AG08395 (cell line): Measurements from ENCODE around the gene TCERG1L.
"Not testable (repeated sequence)": the region's sequence is repeated elsewhere in the genome, so short reads cannot be mapped to it uniquely, and the experiment has no call there.

Source experiments
- DNase-seq: peaks from one replicate; pipeline ENCODE4 v3.0.0; 2012; ENCODE audit warnings: mixed read lengths, low spot score

Gene TCERG1L

DNA sequence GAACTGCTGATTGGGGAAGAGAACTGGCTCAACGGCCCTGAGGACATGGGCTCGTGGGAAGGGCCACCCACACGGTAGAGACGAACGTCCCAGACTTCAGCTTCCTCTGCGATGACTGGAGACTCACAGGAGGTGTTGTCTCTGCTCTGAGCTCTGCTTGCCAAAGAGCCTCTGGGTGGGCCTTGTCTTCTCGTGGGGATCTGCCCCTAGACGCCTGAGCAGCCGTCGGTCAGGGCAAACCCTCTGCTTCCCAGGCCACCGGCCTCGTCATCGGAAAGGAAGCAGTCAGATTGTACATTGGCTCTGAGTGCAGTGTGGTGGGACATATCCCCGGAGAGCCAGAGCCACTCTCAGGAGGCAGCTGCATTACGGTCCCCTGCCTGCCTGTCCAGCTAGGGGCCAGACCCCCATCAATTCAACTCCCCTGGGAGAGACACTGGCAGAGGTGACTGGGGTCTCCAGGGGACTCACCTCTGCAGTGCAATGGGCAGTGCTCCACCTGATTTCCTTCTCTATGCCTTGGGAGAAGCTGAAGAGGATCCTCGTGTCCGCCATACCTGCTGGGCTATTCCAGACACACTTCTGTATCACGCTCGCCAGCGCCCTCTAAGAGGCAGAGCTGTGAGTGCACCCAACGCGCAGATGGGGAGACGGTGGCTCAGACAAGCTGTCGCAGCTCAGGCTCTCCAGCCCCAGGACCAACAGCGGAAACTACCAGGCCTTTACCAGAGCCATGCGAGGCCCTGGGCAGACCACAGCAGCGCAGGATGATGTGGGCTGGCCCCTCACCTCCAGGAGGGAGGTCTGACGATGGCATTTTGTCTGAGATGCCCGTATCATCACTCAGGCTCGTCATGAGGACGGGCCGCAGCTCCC is 227.4 kb downstream of the TCERG1L start:
- DNase-seq = no peak

DNA sequence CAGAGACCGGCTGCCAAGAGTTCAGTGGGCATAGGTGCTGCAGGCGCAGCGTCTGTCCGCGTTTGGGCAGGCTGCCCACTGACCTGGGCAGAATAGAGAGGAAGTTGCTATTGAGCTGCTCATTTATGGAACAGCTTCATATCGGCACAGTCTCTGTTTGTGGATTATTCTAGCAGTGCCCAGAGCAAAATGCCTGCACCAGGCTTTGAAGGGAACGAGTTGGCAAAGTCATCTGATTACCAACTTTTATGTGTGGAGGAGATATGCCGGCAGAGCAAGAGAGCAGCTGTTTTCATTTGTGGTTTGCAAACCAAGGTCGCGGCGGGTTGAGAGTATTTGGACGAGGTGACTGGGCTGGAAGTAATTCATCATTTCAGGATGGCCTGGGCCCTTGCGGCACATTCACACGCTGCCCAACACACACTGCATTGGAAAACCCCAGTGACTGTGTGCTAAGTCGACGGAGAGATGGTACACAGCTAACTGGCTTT is 228.5 kb downstream of the TCERG1L start:
- no peak for DNase-seq

DNA sequence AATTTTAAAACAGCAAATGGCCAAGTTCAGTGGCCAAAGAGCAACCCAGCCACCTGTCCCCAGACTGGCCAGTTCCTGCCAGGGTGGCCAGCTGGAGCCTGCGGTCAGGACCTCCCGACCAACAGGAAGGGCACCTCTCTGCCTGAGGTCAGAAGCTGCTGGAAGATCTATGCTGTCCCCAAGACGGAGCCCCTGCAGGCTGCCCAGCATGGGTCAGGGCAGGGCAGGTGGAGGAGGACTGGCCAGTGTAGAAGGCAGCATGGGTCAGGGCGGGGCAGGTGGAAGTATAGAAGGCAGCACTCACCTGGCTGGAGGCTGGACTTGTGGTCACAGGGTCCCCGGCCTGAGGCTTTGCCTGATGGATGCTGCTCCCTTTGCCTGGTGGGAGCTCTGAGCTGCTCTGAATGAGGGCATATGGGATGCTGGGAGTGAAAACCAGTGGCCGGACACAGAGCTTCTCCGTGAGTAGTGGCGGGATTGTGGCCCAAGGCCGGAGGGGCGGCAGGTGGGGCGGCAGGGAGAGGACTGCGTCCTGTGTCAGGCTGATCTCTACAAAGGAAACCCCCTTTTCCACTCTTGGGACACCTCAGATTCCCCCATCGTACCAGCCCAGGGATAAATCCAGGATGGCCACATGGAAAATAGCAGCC is 229.2 kb downstream of the TCERG1L start:
- DNase-seq = no peak

DNA sequence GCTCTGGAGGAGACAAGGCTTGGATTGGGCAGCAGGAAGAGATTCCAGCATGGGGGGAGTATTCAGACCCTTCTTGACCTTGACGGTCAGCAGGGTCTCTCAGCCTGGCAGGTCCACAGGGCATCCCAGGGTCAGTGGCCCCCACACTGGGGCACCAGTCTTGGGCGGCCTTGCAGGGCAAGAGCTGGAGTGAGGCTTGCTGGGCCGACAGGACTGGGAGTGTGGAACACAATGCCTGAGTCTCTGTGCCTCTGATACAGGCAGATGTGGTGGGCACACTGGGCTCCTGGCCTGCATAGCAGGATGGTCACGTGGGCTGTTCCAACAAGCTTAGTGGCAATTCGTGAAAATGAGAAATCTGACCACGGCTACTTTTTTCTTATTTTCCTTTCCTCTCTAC is 229.7 kb downstream of the TCERG1L start:
- DNase-seq = no peak

DNA sequence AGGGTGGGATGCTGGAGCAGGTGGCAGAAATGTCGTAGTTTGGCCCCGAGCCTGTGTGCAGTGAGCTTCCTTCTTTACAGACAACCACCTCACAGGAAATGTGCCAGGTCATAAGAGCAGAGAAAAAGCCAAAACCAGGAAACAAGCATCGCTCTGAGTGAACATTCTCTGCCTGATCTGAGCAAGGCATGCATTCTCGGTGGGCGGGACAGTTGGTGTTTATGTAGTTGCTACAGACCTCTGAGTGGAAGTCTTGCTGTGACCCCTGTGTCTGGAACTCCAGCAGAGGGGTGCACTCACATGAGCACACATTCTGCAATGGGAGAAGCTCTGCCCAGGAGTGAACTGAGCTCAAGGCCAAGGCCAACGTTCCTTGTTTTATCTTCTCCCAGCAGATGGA is 230.1 kb downstream of the TCERG1L start:
- no peak for DNase-seq

DNA sequence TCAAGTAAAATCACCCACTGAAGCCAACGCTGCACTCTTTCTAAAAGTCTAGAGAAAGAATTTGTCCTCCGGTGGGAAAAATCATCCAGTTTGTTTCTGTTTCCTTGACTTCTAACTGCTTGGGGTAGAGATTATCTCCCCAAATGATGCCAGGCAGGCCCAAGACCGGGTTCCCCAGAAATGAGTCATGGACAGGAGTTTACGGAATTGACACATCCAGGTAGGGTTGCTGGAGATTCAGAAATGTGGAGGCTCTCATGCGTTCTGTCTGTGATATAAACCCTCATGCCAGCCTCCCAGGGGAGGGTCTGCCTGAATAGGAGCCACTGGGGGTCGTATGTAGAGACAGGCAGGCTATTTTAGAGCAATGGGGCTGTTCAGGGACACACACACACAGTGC is 230.9 kb downstream of the TCERG1L start:
- DNase-seq = no peak

DNA sequence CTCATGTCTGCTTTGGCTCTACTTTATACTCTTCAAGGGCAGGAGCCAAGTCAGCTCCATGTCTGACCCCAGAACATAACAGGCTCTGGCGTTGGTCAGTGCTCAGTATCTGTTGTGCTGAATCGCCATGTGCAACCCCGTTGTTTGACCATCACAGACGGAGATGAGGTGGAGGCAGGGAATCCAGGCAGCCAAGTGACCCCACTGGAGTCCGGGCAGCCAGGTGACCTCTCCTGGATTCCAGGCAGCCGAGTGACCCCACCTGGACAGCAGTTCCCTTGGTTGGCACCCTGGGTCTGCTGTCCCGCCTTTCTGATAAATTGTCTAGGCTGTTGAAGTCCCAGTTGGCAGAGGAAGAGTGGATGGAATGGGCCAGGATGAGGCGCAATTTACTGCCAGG is 232.2 kb downstream of the TCERG1L start:
- no peak for DNase-seq

DNA sequence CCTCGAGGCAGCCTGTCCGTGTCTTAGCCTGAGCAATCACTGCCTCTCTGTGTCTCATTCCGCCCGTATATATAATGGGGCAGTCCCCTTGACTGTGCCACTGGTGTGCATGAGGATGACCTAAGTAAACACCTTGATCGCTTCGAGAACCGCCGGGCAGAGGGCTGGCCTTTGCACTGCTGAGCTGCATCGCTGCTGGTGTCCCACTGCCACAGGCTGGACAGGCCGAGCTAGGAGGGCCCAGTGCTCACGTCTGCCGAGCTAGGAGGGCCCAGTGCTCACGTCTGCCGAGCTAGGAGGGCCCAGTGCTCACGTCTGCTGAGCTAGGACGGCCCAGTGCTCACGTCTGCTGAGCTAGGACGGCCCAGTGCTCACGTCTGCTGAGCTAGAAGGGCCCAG is 232.6 kb downstream of the TCERG1L start:
- DNase-seq = not testable (repeated sequence)

DNA sequence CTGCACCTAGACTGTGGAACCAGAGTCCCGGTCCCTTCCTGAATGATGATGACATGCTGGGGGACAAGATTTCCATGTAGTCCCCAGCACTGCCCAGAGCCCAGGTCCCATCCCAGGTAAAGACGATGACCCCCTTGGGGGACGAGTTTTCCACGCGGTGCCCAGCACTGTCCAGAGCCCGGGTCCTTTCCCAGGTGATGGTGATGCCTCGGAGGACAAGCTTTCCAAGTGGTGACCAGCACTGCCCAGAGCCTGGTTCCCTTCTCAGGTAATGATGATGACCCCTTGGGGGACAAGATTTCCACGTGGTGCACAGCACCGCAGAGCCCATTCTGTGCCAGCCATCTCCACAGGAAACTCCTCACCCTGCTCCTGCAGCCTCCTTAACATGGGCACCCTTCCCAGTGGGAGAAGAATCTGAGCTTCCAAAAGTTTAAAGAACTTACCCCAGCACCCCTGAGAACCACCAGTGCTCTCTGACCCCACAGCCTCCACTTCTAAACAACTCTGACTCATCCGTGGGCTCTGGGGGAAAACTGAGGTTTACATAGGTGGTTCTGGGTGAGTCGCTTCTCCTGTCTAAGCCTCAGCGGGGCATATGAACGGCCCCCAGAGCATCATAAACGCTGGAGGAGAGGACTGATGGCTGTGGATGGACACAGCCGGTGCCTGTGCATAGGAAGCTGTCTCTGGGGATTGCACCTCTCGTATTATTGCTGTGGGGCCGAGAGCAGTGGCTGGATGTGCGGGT is 233.2 kb downstream of the TCERG1L start:
- no peak for DNase-seq

DNA sequence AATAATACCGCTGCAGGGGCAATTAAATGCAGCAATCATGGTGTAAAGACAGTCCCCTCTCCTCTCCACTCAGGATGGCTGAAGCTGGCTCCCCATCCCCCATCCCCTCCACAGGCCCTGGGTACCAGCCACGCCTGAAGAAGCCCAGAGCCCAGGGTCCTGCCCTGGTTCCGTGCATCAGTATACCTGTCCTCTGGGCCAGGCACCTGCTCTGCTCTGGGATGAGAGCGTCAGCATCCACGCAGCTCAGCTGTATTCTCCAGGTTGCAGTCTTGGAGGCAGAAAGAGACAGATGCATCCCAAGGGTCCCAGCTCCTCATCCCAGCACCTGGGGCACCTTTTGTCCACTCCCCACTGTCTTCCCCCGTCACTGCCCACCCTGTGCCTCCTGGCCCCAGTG is 233.8 kb downstream of the TCERG1L start:
- no peak for DNase-seq

DNA sequence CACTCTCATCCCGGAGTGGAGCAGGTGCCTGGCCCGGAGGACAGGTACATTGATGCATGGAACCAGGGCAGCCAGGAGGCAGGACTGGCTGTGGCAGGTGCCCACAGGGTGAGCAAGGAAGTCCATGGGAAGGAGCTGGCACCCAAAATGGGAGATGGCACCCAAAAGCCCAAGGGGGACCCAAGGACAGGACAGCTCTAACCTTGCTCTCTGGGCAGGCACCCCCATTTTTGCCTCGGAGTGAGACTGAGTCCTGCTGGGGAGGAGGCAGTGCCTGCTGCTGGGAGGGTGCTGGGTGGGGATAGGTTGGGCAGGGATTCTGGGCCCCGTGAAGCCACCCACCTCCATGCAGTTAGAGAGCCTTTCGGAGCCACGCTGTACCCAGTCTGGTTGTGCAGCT is 234.5 kb downstream of the TCERG1L start:
- DNase-seq = no peak

DNA sequence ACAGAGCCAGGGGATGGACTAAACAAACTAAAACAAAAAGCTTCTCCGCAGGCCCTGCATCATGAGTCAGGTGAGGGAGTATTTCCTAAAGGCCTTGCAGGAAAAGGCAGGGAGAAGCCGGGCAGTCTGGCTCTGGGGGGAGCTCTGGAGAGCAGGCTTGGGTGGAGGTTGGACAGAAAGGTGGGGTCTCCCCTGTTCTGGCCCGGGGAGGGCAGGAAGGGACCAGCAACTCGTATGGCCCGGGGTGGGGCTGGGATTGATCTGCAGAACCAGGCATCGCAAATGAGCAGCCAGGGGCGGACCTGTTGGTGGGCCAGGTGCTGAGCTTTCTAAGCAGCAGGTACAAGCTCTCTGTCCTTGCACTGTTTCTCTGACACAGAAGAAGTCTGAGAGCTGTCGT is 235.2 kb downstream of the TCERG1L start:
- no peak for DNase-seq

DNA sequence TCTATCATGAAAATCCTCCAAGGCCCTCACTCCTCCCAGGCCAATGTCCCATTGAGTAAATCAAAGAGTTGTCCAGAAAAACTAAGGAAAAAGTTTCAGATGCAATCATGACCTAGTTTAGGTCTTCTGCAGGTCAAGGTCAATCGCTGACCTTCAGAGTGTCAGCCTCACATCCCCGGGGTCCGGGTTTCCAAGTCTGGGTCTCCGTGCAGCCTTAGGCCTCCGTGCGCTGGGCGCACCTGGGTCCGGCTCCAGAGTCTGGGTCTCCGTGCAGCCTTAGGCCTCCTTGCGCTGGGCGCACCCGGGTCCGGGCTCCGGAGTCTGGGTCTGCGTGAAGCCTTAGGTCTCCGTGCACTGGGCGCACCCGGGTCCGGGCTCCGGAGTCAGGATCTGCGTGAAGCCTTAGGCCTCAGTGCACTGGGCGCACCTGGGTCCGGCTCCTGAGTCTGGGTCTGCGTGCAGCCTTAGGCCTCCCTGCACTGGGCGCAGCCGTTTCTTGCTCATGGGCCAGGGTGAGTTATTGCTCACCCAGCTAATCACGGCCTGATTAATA is 236.2 kb downstream of the TCERG1L start:
- no peak for DNase-seq

DNA sequence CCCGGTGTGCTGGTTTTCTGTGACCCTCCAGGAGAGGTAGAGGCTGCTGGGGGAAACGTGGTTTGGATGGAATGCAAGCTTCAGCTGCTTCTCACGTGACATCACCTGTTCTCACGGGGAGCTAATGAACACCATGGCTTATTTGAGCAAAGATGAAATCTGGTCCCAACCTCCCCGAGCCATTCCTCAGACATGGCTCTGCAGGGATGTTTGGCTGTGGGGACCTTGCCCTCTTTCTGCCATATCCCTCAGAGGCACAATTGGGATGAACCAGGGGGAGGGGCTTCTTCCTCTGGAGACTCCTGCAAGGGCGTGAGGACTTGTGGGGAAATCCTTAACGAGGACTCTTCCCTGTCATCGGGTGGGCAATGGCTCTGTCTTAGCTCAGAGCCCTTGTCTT is 236.8 kb downstream of the TCERG1L start:
- no peak for DNase-seq

DNA sequence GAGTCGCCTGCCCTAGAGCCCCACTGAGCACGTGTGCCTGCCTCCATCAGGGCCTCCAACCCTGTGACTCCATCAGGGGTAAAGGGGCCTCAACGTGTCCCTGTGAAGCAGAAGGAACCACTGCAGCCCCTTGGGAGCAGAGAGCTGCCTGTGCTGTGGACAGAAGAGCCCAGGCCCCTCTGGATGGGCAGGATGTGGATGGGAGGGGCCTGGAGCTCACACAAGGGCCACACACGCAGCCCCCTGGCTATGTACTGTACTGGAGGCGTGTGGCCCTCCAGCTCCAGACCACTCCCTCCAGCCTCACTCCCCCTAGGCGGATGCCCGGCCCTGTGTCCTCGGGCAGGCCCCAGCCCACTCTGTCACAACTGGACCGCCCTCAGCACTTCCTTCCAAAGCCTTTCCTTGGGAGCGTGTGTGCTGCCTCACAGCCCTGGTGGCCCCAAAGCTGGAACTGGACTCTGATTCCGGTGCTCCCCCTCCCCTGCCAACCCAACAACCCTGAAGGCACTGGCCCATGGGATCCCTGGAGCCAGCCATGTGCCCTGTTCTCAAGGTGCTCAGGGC is 238.0 kb downstream of the TCERG1L start:
- DNase-seq = no peak

DNA sequence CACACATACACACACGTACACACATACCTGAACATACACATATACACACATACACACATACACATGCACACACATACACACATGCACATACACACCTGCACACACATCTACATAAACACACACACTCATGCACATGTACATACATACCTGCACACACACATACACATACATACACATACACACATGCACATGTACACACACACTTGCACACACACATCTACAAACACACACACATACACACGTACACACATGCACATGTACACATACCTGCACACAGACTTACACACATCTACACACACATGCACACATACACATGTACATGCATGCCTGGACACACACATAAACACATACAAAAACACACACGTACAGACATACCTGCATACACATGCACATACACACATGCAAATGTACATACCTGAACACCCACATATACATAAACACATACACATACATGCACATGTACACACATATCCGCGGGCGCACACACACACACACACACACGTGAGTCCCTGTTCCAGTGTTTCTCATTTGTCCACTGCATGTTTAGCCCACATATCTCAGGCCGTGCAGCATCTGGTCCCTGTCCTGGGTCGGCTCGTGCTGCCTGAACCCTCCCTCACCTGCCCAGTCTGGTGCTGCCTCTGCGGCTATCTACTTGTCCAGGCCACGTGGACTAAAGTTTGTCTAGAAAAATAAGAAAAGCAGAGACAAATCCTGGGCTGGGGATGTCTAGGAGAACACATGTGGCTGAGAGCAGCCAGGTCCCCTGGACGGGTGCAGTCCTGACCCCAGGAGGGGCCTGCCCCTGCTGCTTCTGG is 238.7 kb downstream of the TCERG1L start:
- no peak for DNase-seq

DNA sequence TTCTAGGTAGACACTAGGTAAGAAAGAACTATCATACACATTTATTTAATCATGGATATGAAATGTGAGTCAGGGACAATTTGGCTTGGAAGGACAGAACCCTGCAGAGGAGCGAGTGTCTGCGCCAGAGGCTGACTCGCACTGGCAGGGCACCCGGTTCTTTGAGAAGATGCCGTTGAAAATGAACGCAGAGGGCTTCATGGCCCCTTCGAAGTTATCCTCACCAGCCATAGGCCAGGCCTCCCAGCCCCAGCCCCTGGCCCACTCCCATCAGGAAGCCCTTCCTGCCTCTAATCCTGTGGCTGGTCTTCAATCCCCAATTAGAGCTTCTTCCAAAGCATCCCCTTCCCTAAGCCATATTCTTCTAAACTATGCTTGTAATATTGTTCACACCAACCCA is 239.8 kb downstream of the TCERG1L start:
- no peak for DNase-seq

DNA sequence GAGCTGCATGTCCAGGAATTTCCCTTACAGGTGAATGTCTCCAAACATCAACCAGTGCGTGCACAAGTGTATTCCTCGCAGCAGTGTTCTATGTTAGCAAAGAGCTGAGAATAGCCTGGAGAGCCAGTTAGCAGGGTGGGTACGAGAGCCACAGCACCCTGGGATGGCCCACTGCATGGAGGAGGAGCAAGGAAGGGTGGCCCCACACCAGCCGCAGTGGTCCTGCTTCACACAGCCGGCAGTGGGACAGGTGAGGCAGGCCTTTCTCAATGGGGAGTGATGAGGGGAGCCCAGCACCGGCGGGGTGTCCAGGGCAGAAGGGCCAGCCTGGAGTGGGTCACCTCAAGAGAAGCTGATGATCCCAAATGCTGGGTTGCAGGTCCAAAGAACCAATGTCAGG is 240.7 kb downstream of the TCERG1L start:
- DNase-seq = no peak

DNA sequence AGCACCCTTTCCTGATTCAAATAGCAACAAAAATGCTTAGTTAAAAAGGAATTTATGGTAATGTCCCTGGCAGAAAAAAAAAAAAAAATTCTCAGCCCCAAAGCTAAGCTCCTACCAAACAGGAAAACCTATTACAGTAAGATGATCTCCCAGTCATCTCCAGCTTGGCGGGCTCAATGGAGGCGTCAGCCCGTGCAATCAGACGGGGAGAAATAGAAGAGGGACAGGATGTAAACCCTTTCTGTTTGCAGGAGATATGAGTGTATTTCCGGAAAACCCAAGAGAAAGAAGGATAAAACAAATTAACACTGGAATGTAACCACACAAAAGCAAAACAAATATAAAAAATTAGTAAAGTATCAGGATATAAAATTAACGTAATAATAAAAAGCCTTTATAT is 242.8 kb downstream of the TCERG1L start:
- DNase-seq = no peak

DNA sequence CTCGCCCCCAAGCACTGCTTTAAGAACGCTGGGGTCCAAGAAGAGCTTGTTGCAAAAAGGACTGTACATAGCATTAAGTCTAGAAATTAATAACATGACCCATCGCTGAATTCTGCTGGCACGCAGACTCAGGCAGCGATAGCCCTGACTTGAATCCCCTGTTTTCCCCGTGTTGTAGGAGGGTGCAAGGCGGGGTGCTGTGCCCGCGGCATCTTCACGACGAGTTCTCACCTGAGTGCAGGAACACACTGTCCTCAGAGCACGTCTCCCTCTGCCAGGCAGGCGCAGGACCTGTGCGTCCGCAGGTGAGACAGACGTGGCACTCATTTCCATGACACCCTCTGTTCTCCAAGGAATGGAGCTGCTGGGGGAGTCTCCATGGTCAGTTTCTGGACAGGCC is 243.2 kb downstream of the TCERG1L start:
- DNase-seq = no peak

DNA sequence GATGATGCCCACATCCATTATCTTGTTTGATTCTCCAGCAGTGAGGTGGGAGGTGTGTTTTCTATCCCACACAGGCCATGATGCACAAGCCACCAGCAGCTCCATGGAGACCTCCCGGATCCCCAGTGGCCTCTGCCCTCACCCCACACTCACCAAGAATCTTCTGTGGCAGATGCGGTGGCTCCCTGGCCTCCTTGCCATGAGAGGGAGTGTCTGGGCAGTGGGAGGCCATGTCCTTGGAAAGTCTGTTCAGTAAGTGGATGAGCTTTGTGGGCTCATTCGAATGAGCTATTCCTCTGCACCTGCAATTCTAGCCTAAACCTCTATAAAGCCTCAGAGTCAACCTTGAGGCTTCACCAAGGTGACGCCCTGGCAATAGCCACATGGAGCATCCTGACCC is 243.8 kb downstream of the TCERG1L start:
- no peak for DNase-seq
